ENCODE data around the gene FBXO47. TPM values are rescaled to one million over a fixed set of nuclear protein-coding genes. Genes with fewer than 3 reads are reported as not detected.

FBXO47 gene
- total and polyA plus RNA-seq, 9 of the 15 experiments (the other 6 are each of a cell fraction or from before 2014, with no cell fraction given) = not detected

DNA sequence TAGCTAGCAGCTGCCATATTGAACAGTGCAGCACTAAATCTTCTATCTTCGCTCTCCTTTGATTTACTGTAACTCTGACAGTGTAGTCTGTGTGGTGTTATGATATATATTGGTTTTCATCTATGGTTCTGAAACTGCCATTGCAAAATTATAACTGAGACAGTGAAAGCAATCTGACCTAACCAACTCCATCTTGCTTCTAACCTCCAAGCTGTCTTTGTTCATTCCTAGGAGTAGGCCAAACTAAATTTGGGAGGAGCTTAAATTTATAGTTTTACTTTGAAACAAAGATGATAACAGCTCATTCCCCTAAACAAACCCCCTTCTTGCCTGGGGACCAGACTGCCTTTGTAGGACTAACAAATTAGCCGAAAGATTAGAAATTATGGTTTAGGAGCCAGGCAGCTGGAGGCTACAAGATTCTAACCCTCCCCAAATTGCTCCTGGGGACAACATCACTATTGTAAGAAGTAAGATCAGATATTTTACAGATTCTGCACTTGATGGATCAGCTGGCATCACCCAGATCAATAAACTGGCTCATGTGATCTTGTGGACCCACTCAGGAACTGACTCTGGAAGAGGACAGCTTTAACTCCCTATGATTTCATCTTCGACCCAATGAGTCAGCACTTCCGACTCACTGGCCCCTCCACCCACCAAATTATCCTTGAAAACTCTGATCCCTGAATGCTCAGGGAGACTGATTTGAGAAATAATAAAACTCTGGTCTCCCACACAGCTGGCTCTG, 47.0 kb upstream of the FBXO47 start (continued):
- TF ChIP-seq, protein P1, sequence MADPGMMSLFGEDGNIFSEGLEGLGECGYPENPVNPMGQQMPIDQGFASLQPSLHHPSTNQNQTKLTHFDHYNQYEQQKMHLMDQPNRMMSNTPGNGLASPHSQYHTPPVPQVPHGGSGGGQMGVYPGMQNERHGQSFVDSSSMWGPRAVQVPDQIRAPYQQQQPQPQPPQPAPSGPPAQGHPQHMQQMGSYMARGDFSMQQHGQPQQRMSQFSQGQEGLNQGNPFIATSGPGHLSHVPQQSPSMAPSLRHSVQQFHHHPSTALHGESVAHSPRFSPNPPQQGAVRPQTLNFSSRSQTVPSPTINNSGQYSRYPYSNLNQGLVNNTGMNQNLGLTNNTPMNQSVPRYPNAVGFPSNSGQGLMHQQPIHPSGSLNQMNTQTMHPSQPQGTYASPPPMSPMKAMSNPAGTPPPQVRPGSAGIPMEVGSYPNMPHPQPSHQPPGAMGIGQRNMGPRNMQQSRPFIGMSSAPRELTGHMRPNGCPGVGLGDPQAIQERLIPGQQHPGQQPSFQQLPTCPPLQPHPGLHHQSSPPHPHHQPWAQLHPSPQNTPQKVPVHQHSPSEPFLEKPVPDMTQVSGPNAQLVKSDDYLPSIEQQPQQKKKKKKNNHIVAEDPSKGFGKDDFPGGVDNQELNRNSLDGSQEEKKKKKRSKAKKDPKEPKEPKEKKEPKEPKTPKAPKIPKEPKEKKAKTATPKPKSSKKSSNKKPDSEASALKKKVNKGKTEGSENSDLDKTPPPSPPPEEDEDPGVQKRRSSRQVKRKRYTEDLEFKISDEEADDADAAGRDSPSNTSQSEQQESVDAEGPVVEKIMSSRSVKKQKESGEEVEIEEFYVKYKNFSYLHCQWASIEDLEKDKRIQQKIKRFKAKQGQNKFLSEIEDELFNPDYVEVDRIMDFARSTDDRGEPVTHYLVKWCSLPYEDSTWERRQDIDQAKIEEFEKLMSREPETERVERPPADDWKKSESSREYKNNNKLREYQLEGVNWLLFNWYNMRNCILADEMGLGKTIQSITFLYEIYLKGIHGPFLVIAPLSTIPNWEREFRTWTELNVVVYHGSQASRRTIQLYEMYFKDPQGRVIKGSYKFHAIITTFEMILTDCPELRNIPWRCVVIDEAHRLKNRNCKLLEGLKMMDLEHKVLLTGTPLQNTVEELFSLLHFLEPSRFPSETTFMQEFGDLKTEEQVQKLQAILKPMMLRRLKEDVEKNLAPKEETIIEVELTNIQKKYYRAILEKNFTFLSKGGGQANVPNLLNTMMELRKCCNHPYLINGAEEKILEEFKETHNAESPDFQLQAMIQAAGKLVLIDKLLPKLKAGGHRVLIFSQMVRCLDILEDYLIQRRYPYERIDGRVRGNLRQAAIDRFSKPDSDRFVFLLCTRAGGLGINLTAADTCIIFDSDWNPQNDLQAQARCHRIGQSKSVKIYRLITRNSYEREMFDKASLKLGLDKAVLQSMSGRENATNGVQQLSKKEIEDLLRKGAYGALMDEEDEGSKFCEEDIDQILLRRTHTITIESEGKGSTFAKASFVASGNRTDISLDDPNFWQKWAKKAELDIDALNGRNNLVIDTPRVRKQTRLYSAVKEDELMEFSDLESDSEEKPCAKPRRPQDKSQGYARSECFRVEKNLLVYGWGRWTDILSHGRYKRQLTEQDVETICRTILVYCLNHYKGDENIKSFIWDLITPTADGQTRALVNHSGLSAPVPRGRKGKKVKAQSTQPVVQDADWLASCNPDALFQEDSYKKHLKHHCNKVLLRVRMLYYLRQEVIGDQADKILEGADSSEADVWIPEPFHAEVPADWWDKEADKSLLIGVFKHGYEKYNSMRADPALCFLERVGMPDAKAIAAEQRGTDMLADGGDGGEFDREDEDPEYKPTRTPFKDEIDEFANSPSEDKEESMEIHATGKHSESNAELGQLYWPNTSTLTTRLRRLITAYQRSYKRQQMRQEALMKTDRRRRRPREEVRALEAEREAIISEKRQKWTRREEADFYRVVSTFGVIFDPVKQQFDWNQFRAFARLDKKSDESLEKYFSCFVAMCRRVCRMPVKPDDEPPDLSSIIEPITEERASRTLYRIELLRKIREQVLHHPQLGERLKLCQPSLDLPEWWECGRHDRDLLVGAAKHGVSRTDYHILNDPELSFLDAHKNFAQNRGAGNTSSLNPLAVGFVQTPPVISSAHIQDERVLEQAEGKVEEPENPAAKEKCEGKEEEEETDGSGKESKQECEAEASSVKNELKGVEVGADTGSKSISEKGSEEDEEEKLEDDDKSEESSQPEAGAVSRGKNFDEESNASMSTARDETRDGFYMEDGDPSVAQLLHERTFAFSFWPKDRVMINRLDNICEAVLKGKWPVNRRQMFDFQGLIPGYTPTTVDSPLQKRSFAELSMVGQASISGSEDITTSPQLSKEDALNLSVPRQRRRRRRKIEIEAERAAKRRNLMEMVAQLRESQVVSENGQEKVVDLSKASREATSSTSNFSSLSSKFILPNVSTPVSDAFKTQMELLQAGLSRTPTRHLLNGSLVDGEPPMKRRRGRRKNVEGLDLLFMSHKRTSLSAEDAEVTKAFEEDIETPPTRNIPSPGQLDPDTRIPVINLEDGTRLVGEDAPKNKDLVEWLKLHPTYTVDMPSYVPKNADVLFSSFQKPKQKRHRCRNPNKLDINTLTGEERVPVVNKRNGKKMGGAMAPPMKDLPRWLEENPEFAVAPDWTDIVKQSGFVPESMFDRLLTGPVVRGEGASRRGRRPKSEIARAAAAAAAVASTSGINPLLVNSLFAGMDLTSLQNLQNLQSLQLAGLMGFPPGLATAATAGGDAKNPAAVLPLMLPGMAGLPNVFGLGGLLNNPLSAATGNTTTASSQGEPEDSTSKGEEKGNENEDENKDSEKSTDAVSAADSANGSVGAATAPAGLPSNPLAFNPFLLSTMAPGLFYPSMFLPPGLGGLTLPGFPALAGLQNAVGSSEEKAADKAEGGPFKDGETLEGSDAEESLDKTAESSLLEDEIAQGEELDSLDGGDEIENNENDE (IDR thresholded peaks at IDR 0.05; ENCODE audit: low read depth, low read length) = no peak
- TF ChIP-seq, protein P2, sequence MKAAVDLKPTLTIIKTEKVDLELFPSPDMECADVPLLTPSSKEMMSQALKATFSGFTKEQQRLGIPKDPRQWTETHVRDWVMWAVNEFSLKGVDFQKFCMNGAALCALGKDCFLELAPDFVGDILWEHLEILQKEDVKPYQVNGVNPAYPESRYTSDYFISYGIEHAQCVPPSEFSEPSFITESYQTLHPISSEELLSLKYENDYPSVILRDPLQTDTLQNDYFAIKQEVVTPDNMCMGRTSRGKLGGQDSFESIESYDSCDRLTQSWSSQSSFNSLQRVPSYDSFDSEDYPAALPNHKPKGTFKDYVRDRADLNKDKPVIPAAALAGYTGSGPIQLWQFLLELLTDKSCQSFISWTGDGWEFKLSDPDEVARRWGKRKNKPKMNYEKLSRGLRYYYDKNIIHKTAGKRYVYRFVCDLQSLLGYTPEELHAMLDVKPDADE (conservative IDR thresholded peaks at IDR 0.05; ENCODE audit: control insufficient read depth, low read depth, low read length) = no peak
- TF ChIP-seq XRCC4 (IDR thresholded peaks at IDR 0.05; ENCODE audit: extremely low read depth, insufficient read depth, insufficient read length) (no peak), POLR3A (IDR thresholded peaks at IDR 0.05; ENCODE audit: borderline replicate concordance, extremely low read depth, insufficient read depth, insufficient read length) (no peak), HDAC1 (IDR thresholded peaks at IDR 0.05) (no peak), HMG20B (CRISPR knock-in tag; IDR thresholded peaks at IDR 0.05) (0 out of 2 replicates have a peak, but pooled peaks have one; percentile 47), PHB (CRISPR knock-in tag; IDR thresholded peaks at IDR 0.05) (no peak), ZNF239 (CRISPR knock-in tag; IDR thresholded peaks at IDR 0.05) (peak; percentile 95), ETS2 (tag; IDR thresholded peaks at IDR 0.05; ENCODE audit: borderline replicate concordance, poor library complexity, severe bottlenecking) (peak; percentile 97)
- TF ChIP-seq, protein P3, sequence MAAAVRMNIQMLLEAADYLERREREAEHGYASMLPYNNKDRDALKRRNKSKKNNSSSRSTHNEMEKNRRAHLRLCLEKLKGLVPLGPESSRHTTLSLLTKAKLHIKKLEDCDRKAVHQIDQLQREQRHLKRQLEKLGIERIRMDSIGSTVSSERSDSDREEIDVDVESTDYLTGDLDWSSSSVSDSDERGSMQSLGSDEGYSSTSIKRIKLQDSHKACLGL (CRISPR knock-in tag; IDR thresholded peaks at IDR 0.05; ENCODE audit: borderline replicate concordance, poor library complexity, severe bottlenecking) = peak; percentile 68
- TF ChIP-seq, protein P4, sequence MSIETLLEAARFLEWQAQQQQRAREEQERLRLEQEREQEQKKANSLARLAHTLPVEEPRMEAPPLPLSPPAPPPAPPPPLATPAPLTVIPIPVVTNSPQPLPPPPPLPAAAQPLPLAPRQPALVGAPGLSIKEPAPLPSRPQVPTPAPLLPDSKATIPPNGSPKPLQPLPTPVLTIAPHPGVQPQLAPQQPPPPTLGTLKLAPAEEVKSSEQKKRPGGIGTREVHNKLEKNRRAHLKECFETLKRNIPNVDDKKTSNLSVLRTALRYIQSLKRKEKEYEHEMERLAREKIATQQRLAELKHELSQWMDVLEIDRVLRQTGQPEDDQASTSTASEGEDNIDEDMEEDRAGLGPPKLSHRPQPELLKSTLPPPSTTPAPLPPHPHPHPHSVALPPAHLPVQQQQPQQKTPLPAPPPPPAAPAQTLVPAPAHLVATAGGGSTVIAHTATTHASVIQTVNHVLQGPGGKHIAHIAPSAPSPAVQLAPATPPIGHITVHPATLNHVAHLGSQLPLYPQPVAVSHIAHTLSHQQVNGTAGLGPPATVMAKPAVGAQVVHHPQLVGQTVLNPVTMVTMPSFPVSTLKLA (conservative IDR thresholded peaks at IDR 0.05) = no peak

Data from K562 (cell line).